Left lung (tissue), 10 donors: ENCODE data around the gene ATP6V1G1. TPM values are rescaled to one million over a fixed set of nuclear protein-coding genes. Genes with fewer than 3 reads are reported as not detected.

Source experiments
- ATAC-seq: fragments of 200-7000 bp; cut with Tn5 transposase; one replicate; pipeline ENCODE4 v1.9.1; 2020; ENCODE audit warnings: moderate library complexity
- DNase-seq, 4 donors: peaks; one replicate each; pipeline ENCODE4 v3.0.0-alpha.2; 2013 to 2020
- H3K27ac ChIP-seq, 2 donors: fragments of 200-600 bp; sonication (generic) in 1 of 2; one replicate each; pipeline versions ENCODE4 v1.5.0 to v1.8.0; 2020 to 2021
- H3K27me3 ChIP-seq, 2 donors: fragments of 200-600 bp; sonication (generic) in 1 of 2; one replicate each; pipeline versions ENCODE4 v1.5.0 to v1.8.0; 2020 to 2021
- H3K36me3 ChIP-seq, 2 donors: fragments of 200-600 bp; sonication (generic) in 1 of 2; one replicate each; pipeline versions ENCODE4 v1.5.0 to v1.8.0; 2020 to 2021
- H3K4me1 ChIP-seq, 2 donors: fragments of 200-600 bp; one replicate each; pipeline ENCODE4 v1.8.0; 2021
- H3K4me3 ChIP-seq, 2 donors: fragments of 200-600 bp; sonication (generic) in 1 of 2; one replicate each; pipeline versions ENCODE4 v1.5.0 to v1.8.0; 2020 to 2021; ENCODE audit warnings: mild to moderate bottlenecking in 1 of 2
- H3K9me3 ChIP-seq, 2 donors: fragments of 200-600 bp; sonication (generic) in 1 of 2; one replicate each; pipeline versions ENCODE4 v1.5.0 to v1.8.0; 2020 to 2021
- intact Hi-C, 2 donors: fragments of 100-400 bp; cut with DNase I; formaldehyde crosslinking; loops; one replicate each; pipeline versions ENCODE4 v1.11.2 to v1.14.2; 2022
- polyA plus RNA-seq, 6 donors: library from polyadenylated mRNA; unstranded; fragments of 120-200 nt; gene quantifications; one replicate each; pipeline ENCODE4 v1.2.1, GENCODE V29; 2013; ENCODE audit not compliant: insufficient read length in 6 of 6
- total RNA-seq, 2 donors: library from RNA; stranded (reverse); fragmentation: NEBNext Ultra II Directional; extraction: Animal tissue kit (Norgen Biotek cat#: 25700); gene quantifications; one replicate each; pipeline ENCODE4 v1.2.1, GENCODE V29; 2021
- TF ChIP-seq, protein P1 (sequence below), 2 donors: fragments of 200-600 bp; sonication (generic) in 1 of 2; IDR thresholded peaks; one replicate each; pipeline versions ENCODE4 v1.5.0 to v1.8.0; 2021; ENCODE audit warnings: antibody characterized with exemption in 2 of 2
- donor health status: DM: no; HTN: yes; CAD: no.
- donor health status: DM: no; HTN: no; CAD: no.

ATP6V1G1 gene
- total and polyA plus RNA-seq, 8 donors = 96.6 to 182 (median 158) TPM

DNA sequence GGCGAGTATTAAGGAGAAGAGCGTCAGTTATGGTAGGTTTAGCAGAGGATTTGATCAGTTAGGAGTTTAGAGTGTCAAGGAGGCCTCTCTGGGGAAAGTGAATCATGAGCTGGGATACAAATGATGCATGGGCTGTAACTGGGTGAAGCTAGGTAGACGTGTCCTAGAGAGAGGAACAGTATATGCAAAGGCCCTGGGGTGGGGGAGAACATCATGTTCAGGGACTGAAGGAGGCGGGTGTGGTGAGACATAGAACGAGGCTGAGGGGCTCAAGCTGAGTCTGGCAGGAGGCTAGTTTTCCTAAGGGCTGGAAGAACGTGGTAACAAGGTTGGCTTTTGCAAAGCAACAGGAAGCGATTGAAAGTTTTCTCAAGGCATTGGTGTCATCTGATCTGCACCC is 34.0 kb downstream of the ATP6V1G1 start:
- Histone ChIP-seq H3K9me3 (no peaks in the 10 kb centered on the region), H3K4me1 (peaks cover 6 to 38% of the 10 kb centered on the region in 2 donors), H3K36me3 (peaks cover 0 to 1% of the 10 kb centered on the region in 2 donors), H3K27me3 (no peaks in the 10 kb centered on the region), H3K27ac (no peak overlapping the region), H3K4me3 (no peak overlapping the region)
- TF ChIP-seq, protein P1, sequence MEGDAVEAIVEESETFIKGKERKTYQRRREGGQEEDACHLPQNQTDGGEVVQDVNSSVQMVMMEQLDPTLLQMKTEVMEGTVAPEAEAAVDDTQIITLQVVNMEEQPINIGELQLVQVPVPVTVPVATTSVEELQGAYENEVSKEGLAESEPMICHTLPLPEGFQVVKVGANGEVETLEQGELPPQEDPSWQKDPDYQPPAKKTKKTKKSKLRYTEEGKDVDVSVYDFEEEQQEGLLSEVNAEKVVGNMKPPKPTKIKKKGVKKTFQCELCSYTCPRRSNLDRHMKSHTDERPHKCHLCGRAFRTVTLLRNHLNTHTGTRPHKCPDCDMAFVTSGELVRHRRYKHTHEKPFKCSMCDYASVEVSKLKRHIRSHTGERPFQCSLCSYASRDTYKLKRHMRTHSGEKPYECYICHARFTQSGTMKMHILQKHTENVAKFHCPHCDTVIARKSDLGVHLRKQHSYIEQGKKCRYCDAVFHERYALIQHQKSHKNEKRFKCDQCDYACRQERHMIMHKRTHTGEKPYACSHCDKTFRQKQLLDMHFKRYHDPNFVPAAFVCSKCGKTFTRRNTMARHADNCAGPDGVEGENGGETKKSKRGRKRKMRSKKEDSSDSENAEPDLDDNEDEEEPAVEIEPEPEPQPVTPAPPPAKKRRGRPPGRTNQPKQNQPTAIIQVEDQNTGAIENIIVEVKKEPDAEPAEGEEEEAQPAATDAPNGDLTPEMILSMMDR (IDR thresholded peaks at IDR 0.05) = no peak
- DNase-seq = no peak
- no peak for ATAC-seq
- intact Hi-C loops = no loop called here

DNA sequence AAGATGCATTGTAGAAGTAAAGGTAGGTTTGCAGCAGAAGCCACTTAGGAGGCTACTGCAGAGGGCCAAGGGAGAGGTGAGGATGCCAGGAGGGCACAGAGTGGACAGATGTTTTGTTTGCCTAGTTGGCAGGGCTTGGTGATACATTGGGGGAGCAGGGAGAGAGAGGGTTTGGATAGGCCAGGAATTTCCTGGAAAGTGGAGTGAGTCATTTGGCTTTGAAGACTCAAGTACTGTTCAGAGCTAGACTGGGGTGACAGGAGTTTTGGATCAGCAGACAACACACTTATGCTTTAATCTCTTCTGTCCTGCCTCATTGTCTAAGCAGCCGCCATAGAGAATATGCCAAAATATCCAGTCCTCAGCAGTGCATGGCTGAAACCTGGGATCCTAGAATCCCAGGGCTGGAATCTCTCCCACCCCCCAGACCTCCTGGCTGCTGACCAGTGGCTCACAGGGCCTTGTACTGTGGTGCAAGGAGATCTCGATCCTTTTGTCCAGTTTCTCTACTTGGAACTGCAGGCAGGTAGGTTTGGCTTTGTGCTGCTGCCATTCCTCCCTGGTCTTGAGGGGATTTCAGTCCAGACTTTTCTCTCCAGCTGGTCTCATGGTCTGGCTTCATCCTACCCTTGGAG is 34.5 kb downstream of the ATP6V1G1 start:
- TF ChIP-seq, protein P1 (IDR thresholded peaks at IDR 0.05) = no peak
- Histone ChIP-seq H3K4me3 (no peak overlapping the region), H3K4me1 (peaks cover 2 to 32% of the 10 kb centered on the region in 2 donors), H3K36me3 (peaks cover 0 to 6% of the 10 kb centered on the region in 2 donors), H3K9me3 (no peaks in the 10 kb centered on the region), H3K27ac (no peak overlapping the region), H3K27me3 (no peaks in the 10 kb centered on the region)
- DNase-seq (peak in 1 of 4 donors; percentile 37), ATAC-seq (peak; percentile 77)
- intact Hi-C loops = no loop called here

DNA sequence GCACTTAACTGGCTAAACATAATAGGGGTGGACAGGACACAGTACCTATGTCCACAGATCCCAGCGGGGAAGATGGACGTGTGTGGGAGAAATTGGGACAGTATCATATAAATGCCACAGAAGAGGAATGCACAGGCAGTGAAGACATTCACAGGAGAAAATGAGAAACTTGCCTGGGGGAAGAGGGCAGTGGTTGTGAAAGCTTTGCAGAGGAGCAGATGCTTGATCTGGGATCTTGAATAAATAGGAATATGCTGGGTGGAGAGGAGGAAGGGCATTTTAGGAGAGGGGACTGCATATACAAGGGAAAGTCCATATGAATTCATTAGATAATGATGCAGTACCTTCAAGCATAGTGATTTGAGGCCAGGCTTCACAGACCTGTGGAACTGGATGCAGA is 37.1 kb downstream of the ATP6V1G1 start:
- Histone ChIP-seq H3K4me3 (no peak overlapping the region), H3K27ac (no peak overlapping the region), H3K9me3 (no peaks in the 10 kb centered on the region), H3K36me3 (peaks cover 0 to 32% of the 10 kb centered on the region in 2 donors), H3K4me1 (peaks cover 0 to 11% of the 10 kb centered on the region in 2 donors), H3K27me3 (no peaks in the 10 kb centered on the region)
- DNase-seq = no peak
- no peak for ATAC-seq
- TF ChIP-seq, protein P1 (IDR thresholded peaks at IDR 0.05) = no peak
- intact Hi-C loops = no loop called here

DNA sequence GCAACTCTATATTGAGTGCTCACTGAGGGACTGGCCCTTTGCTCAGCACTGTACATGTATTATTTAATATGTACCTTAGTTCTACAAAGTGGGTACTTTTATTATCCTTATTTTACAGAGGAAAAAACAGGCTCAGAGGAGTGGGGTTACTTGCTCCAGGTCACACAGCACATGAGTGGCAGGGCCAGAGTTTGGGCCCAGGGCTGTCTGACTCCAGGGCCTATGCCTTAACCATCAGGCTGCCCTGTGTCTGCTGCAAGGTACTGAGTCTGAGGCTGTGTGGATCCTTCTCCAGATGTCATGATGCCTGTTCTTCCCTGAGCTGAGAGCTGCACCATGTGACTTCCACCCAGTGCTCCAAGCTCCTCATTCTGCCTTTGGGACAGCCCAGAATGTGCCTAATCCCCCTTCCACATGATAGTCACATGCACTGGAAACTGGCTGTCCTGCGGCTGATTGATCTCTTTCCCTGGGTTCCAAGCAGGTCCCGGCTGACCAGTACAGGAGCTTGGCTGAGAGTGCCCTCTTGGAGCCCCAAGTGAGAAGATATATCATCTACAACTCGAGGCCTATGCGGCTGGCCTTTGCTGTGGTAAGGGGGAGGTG is 38.9 kb downstream of the ATP6V1G1 start:
- Histone ChIP-seq H3K27me3 (no peaks in the 10 kb centered on the region), H3K27ac (no peak overlapping the region), H3K9me3 (no peaks in the 10 kb centered on the region), H3K4me3 (no peak overlapping the region), H3K36me3 (peaks cover 0 to 51% of the 10 kb centered on the region in 2 donors), H3K4me1 (peaks cover 0 to 9% of the 10 kb centered on the region in 2 donors)
- TF ChIP-seq, protein P1 (IDR thresholded peaks at IDR 0.05) = no peak
- no peak for DNase-seq
- intact Hi-C loops = no loop called here
- ATAC-seq = no peak

DNA sequence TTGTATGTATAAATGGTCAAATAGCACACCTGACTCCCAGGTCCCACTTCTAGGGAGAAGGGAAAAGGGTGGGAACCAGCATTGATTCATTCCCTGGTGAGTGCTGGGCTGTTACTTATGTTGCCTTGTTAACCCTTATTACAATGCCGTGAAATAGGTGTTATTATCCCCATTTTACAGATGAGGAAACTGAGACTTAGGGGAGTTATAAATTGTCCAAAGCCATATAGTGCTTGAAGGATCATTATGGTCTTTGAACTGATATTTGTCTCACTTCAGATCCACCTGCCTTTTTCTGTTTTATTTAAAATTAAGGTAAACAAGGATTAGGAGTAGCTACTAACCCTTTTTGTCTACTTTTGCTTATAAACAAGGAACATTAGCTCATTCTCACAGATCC is 40.0 kb downstream of the ATP6V1G1 start:
- Histone ChIP-seq H3K9me3 (no peaks in the 10 kb centered on the region), H3K27ac (no peak overlapping the region), H3K4me3 (no peak overlapping the region), H3K36me3 (peaks cover 0 to 55% of the 10 kb centered on the region in 2 donors), H3K27me3 (no peaks in the 10 kb centered on the region), H3K4me1 (peaks cover 0 to under 1% of the 10 kb centered on the region in 2 donors)
- intact Hi-C loops = no loop called here
- no peak for ATAC-seq
- TF ChIP-seq, protein P1 (IDR thresholded peaks at IDR 0.05) = no peak
- no peak for DNase-seq
